PC-9 (cell line): ENCODE results near the gene MLXIP. TPM values are rescaled to one million over a fixed set of nuclear protein-coding genes. Genes with fewer than 3 reads are reported as not detected.

Source experiments
- BruUV-seq: library from RNA; stranded (reverse); fragments of 400-500 nt; replicated peaks from 2 replicates; lab custom pipeline; 2021; lab: Mats Ljungman, UMichigan
- CTCF ChIA-PET: fragments of 300-600 bp; sonication (Branson Sonifier 250); formaldehyde crosslinking; loops from one replicate; lab custom pipeline; 2022; ENCODE audit warnings: antibody characterized with exemption; lab: Charles Lee
- POLR2A ChIA-PET: fragments of 300-600 bp; sonication (Branson Sonifier 250); formaldehyde crosslinking; loops from one replicate; lab custom pipeline; 2022; ENCODE audit warnings: antibody characterized with exemption; ENCODE audit not compliant: unreplicated experiment; lab: Charles Lee
- DNase-seq, 2 experiments: peaks; one replicate each; pipeline versions ENCODE4 v3.0.0 to v3.0.0-alpha.2; 2015 to 2022; ENCODE audit warnings: mixed read lengths in 1 of 2
- H2AFZ ChIP-seq: fragments of 200-600 bp; sonication (generic); 2 replicates; pipeline ENCODE4 v1.8.1; 2017; ENCODE audit warnings: antibody characterized with exemption
- H3F3A ChIP-seq: fragments of 200-600 bp; sonication (generic); 2 replicates; pipeline ENCODE4 v1.8.1; 2017; ENCODE audit warnings: antibody characterized with exemption, mild to moderate bottlenecking, low read depth; ENCODE audit not compliant: insufficient read depth
- H3K27ac ChIP-seq: fragments of 200-600 bp; sonication (generic); 2 replicates; pipeline ENCODE4 v1.6.1; 2016; ENCODE audit warnings: mixed run types
- H3K27me3 ChIP-seq: fragments of 200-600 bp; sonication (generic); 2 replicates; pipeline ENCODE4 v1.6.1; 2016; ENCODE audit warnings: low read depth, mixed run types; ENCODE audit not compliant: insufficient read depth
- H3K36me3 ChIP-seq: fragments of 200-600 bp; sonication (generic); 2 replicates; pipeline ENCODE4 v1.6.1; 2016; ENCODE audit warnings: low read depth, mixed run types
- H3K4me1 ChIP-seq: fragments of 200-600 bp; sonication (generic); replicated peaks from 2 replicates; pipeline ENCODE4 v1.6.1; 2016; ENCODE audit warnings: mixed run types; ENCODE audit not compliant: insufficient read depth
- H3K4me2 ChIP-seq: fragments of 200-600 bp; sonication (generic); 2 replicates; pipeline ENCODE4 v1.6.1; 2017; ENCODE audit warnings: mixed run types
- H3K4me3 ChIP-seq: fragments of 200-600 bp; sonication (generic); 2 replicates; pipeline ENCODE4 v1.6.1; 2016; ENCODE audit warnings: mixed run types
- H3K79me2 ChIP-seq: fragments of 200-600 bp; sonication (generic); 2 replicates; pipeline ENCODE4 v1.6.1; 2017; ENCODE audit warnings: low read depth, mixed run types
- H3K9me2 ChIP-seq: fragments of 200-600 bp; sonication (generic); 2 replicates; pipeline ENCODE4 v1.8.1; 2017; ENCODE audit warnings: mild to moderate bottlenecking; ENCODE audit not compliant: insufficient read depth
- H3K9me3 ChIP-seq: fragments of 200-600 bp; sonication (generic); 2 replicates; pipeline ENCODE4 v1.8.1; 2016; ENCODE audit warnings: low read depth; ENCODE audit not compliant: insufficient read depth
- H4K20me1 ChIP-seq: fragments of 200-600 bp; sonication (generic); 2 replicates; pipeline ENCODE4 v1.8.1; 2017; ENCODE audit not compliant: insufficient read depth
- CTCF ChIP-seq: fragments of 200-600 bp; sonication (generic); conservative IDR thresholded peaks from 2 replicates; pipeline ENCODE4 v1.6.1; 2017; ENCODE audit warnings: mixed run types, antibody characterized with exemption, mild to moderate bottlenecking, moderate library complexity
- EZH2 ChIP-seq: fragments of 200-600 bp; sonication (generic); IDR thresholded peaks from 2 replicates; pipeline ENCODE4 v1.8.0; 2017; ENCODE audit warnings: antibody characterized with exemption, low read depth
- intact Hi-C: fragments of 100-400 bp; cut with micrococcal nuclease; formaldehyde crosslinking; loops from one replicate; pipeline ENCODE4 v1.10.0; 2022; ENCODE audit not compliant: unreplicated experiment
- total RNA-seq: library from RNA; stranded (reverse); gene quantifications from 2 replicates; pipeline ENCODE4 v1.2.3, GENCODE V29; 2021

MLXIP gene
- total RNA-seq, 1 experiment from 2014 or later = 83.3 TPM

GRCh38 chr12:122097927-122098756 is 19.6 kb downstream of the MLXIP start:
- Histone ChIP-seq H3F3A (peaks cover 39% of the 10 kb centered on the region), H3K79me2 (peaks cover 86% of the 10 kb centered on the region), H3K9me2 (no peaks in the 10 kb centered on the region), H3K4me2 (peak overlapping the region; percentile 41), H3K27me3 (no peaks in the 10 kb centered on the region), H3K4me3 (no peak overlapping the region), H2AFZ (no peak overlapping the region), H3K9me3 (no peaks in the 10 kb centered on the region), H4K20me1 (peaks cover 18% of the 10 kb centered on the region), H3K4me1 (peaks cover 38% of the 10 kb centered on the region), H3K36me3 (no peaks in the 10 kb centered on the region), H3K27ac (peak overlapping the region; percentile 57)
- ChIA-PET CTCF (interaction anchor here (0.9 to 1.1 kb wide), 3 partner anchors 16 to 44 kb away, joined by 3 to 8 read pairs (median 3); no protein-coding TSS in a partner anchor), POLR2A (interaction anchor here (0.5 to 1.4 kb wide), 6 partner anchors 9 to 242 kb away, joined by 3 to 15 read pairs (median 4); no protein-coding TSS in a partner anchor)
- DNase-seq = peak; percentile 77 to 89
- intact Hi-C loops = loop anchor here (2.0 kb wide), 1 partner anchor 17 kb away; no protein-coding TSS in a partner anchor
- TF ChIP-seq EZH2 = no peak
- no peak for TF ChIP-seq CTCF
- TSS peak; percentile 23 for BruUV-seq

- H3F3A ChIP-seq = peaks cover 30% of the 10 kb centered on the region
- DNase-seq = no peak
- no peak overlapping the region for H2AFZ ChIP-seq
- peaks cover 38% of the 10 kb centered on the region for H3K4me1 ChIP-seq
- ChIA-PET POLR2A (interaction anchor here (0.7 kb wide), 1 partner anchor 35 kb away, joined by 3 read pairs; no protein-coding TSS in a partner anchor), CTCF (no interaction called here)
- no peaks in the 10 kb centered on the region for H3K9me3 ChIP-seq
- H3K4me3 ChIP-seq = no peak overlapping the region
- no peaks in the 10 kb centered on the region for H3K36me3 ChIP-seq
- peaks cover 18% of the 10 kb centered on the region for H4K20me1 ChIP-seq
- no peak overlapping the region for H3K27ac ChIP-seq
- peaks cover 82% of the 10 kb centered on the region for H3K79me2 ChIP-seq
- BruUV-seq = no TSS peak
- intact Hi-C loops = loop anchor here (2.0 kb wide), 1 partner anchor 19 kb away; no protein-coding TSS in a partner anchor
- no peak overlapping the region for H3K4me2 ChIP-seq
- no peaks in the 10 kb centered on the region for H3K27me3 ChIP-seq
- TF ChIP-seq EZH2 (no peak), CTCF (no peak)
- H3K9me2 ChIP-seq = no peaks in the 10 kb centered on the region
Measured at GRCh38 chr12:122099280-122099749, 20.8 kb downstream of the MLXIP start.

GRCh38 chr12:122099856-122100255 is 21.3 kb downstream of the MLXIP start:
- H3K4me3 ChIP-seq = no peak overlapping the region
- no peaks in the 10 kb centered on the region for H3K9me2 ChIP-seq
- peaks cover 18% of the 10 kb centered on the region for H4K20me1 ChIP-seq
- H2AFZ ChIP-seq = no peak overlapping the region
- no peak overlapping the region for H3K27ac ChIP-seq
- no peak overlapping the region for H3K4me2 ChIP-seq
- peaks cover 25% of the 10 kb centered on the region for H3F3A ChIP-seq
- H3K9me3 ChIP-seq = no peaks in the 10 kb centered on the region
- peaks cover 79% of the 10 kb centered on the region for H3K79me2 ChIP-seq
- peaks cover 38% of the 10 kb centered on the region for H3K4me1 ChIP-seq
- H3K27me3 ChIP-seq = no peaks in the 10 kb centered on the region
- DNase-seq = no peak
- TF ChIP-seq EZH2 = no peak
- TF ChIP-seq CTCF = no peak
- POLR2A ChIA-PET = interaction anchor here (0.7 kb wide), 1 partner anchor 35 kb away, joined by 3 read pairs; no protein-coding TSS in a partner anchor
- no peaks in the 10 kb centered on the region for H3K36me3 ChIP-seq
- intact Hi-C loops = loop anchor here (2.0 kb wide), 1 partner anchor 19 kb away; no protein-coding TSS in a partner anchor
- no TSS peak for BruUV-seq
- CTCF ChIA-PET = interaction anchor here (1.4 kb wide), 1 partner anchor 23 kb away, joined by 4 read pairs; no protein-coding TSS in a partner anchor
